GM21723 (cell line): ENCODE data around the gene STON2.
A peak's percentile ranks its signal among the peaks of the same experiment; 100 is the strongest.

Source experiments
- ATAC-seq: cut with Tn5 transposase; IDR thresholded peaks from one replicate; pipeline ENCODE4 v1.9.1; 2021; ENCODE audit warnings: mild to moderate bottlenecking, moderate library complexity; ENCODE audit not compliant: unreplicated experiment

Gene STON2

DNA sequence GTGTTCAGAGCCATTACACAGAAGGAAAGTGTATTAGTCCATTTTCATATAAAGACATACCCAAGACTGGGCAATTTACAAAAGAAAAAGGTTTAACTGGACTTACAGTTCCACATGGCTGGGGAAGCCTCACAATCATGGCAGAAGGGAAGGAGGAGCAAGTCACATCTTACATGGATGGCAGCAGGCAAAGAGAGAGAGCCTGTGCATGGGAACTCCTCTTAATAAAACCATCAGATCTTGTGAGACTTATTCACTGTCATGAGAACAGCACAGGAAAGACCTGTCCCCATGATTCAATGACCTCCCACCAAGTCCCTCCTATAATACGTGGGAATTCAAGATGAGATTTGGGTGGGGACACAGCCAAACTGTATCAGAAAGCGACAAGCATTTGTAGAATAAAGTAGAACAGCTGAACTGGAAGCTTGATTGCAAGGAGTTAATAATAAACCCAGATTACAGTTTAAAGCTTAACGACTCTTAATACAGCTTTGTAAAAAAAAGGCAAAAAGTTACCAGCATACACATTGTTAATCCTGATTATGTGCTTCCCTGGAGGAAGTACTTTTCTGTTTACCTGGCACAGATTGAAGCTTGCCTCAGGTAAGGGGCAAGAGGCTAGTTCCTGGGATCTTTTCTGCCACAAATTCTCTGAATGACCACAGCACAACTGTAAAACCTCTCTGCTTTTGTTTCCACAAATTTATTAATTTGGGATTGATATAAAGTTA, 18.1 kb upstream of the STON2 start:
- no peak for ATAC-seq

DNA sequence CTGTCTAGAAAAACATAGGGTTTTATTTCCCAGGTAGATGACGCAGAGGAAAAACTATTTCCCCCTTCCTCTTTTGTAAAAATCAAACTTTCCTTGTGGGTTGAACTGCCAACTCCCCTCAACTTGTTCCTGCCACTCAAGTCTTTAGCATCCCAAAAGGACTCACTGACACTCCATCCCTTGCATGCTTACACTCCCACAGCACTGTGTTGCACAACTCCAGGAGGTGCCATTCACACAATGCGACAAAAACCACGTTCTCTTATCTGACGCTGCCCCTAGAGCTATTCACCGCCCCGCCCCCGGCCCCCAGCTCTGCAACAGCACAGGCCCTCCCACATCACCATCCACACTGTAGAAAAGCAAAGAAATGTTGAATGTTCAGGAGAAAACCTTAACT, 16.9 kb upstream of the STON2 start:
- ATAC-seq = no peak

DNA sequence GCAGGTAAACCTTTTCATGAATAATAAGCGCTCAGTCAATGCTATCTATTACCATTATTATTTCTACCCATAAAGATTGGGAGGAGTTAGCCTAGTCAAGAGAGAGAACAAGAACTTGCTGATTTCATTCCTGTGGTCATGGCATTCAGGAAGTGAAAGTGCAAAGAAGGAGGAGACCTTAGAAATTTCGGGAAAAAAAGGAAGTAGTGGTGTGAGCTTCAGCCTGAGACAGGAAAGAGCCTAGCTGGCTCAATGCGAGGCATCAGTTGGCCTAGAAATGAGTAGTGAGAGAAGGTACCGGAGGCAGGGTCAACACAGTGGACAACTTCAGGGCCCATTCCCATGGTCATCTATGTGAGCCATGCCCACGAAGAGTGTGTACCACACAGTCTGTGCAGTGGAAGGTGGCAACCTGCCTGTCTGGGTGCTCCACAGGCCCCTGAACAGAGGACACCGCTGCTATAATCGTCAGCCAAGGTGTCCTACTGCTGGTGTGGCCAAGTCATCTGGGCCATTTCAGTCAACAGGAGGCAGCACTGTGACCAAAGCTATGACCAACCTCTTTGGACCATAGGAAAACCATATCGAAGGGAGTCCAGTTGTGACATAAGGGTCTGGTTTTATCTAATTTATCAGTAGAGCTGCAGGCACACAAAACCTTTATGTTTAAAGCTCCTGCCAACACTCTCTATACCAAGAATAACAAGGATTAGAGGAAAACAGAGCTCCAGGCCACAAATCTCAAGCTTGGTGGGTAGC, 16.2 kb upstream of the STON2 start:
- no peak for ATAC-seq

DNA sequence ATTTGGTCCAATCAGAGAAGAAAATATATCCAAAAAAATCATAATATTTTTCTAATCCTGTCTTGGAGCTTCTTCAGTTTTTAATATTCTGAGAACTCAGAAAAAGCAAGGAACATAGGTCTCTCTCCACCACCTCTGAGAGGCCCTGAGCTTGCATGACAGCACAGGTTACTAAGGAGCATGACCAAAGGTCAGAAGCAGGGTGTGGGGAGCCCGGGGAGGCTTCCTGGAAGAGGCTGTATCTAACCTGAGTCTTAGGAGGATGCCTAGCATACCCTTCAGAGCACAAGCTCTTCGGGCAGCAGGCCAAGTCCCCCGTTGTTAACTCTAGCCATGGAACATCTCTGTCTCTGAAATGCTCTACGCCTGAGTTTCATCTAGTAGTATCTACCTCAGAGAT, 15.7 kb upstream of the STON2 start:
- no peak for ATAC-seq

DNA sequence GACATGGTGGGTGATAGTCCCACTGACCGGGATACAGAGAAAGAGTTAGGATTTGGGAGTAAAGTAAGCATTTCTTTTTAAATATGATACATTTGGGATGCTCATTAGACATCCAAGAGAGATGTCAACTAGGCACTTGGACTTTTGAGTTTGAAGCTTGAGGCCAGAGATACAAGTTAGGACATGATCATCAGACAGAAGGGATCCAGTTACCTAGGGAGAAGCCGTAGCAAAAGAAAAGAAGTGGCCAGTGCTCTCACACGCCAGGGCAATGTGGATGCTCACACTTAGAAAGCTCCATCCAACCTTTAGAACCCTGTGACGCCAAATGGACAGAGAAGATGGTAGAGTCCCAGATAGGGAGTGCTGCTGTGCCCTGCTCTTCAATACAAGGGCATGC, 14.0 kb upstream of the STON2 start:
- ATAC-seq = no peak

DNA sequence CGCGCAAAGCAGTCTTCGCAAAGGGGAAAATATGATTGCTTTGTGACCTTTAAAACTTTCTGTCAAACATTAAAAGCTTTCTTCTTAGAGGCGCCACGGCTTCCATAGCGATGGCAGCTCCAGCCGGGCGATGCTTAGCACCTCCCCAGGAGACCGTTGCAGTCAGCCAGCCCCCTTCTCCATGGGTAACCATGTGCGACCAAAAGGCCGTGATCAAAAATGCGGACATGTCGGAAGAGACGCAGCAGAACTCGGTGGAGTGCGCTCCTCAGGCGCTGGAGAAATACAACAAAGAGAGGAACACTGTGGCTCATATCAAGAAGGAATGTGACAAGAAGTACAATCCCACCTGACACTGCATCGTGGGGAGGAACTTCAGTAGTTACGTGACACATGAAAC, 12.7 kb upstream of the STON2 start:
- no peak for ATAC-seq

DNA sequence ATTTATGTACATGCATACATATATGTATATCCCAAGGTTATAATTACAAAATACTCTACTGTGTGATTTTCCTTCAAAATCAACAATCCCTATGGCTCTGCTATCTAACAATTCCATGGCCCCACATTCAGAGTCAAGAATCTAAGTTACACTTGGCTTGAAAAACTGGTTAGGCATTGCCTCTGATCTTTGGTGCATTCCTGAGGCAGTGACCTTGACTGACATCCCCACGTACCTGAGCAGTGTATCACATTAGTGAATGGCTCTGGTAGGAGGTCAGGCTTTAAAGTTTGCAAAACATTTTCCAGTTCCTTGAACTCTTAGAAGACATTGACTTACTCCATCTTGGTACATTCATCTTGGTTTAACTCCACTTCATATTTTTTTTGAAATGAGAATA, 8.5 kb upstream of the STON2 start:
- no peak for ATAC-seq

DNA sequence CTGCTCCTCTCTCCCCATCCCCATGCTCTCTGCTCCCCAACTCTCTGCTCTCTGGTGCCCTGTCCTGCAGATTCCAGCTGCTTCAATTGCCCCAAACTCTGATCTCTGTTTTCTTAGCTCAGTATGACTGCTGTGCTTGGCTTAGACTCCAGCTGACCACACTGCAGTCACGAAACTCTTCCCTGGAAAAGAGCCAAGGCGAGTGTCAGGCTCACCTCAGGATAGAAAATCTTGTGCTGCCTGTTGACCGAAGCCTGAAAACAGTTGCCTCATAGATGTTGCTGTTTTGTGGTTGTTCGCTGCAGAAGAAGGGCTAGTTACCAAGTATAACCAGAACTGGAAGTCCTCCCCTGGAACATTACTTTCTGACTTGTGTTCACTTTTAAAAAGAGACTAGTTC, 6.7 kb upstream of the STON2 start:
- ATAC-seq = no peak

DNA sequence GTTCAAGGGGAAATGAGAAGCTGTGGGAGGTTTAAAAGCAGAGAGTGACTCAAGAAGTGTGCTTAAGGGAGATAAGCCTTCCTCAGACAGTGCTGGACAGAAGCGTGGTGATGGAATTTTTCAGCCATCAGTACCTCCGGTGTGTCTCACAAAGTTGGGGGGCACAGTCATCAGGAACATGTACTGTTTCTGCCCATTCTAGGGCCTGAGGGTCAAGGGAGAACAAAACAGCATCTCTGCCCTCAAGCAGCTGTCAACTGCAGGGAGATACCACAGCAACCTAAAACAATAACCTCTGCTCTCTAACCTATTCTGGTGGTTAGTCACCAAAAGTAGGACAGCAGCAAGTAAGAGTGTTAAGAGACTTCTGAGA, 2.0 kb upstream of the STON2 start:
- peak; percentile 41 for ATAC-seq

DNA sequence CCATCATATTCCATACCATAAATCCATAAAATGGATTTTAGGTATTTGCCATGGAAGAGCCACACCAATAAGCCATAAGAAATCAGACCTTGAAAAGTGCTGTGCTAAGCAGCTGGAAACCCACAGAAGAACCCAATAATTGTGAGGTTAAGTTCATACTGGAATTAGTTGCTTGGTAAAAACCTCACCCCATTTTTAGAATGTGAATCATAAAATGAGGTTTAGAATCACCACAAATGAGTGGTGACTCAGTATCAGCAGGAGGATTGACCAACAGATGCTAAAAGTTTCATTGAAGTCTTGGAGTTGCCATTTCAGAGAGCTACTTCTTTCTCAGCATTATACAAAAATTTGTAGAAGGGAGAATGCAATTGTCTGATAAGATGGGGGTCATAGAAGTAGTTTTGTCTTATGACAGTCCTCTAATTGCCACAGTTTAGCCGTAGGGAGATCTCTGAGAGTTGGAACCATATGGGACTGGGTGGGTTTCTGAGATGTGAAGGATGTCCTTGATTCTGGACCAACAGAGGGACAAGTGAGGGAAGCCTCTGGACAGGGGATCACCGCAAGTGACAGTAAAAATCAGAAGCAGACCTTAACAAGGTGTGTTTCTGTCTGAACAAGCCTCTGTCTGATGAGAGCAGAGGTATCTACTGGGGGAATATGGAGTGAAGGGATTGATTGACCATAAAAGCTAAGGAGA, 1.4 kb upstream of the STON2 start:
- ATAC-seq = peak; percentile 67

DNA sequence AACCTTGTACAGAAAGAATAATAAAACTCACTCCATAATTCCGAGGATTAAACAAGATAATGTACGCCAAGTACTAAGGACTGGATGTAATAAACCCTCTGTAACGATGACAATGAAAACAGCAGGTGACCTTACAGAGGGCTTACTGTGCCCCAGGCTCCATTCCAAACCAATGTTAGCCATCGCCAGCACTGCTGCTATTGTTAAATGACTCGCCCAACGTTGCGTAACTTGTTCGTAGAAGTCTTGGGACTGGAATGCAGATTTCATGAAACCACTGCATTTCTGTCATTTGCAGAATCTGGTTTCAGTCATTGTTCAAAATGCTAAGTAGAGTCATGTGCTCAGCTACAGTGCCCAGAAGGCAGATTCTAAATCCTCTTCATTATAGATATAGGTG, 728 bp upstream of the STON2 start:
- ATAC-seq = no peak

DNA sequence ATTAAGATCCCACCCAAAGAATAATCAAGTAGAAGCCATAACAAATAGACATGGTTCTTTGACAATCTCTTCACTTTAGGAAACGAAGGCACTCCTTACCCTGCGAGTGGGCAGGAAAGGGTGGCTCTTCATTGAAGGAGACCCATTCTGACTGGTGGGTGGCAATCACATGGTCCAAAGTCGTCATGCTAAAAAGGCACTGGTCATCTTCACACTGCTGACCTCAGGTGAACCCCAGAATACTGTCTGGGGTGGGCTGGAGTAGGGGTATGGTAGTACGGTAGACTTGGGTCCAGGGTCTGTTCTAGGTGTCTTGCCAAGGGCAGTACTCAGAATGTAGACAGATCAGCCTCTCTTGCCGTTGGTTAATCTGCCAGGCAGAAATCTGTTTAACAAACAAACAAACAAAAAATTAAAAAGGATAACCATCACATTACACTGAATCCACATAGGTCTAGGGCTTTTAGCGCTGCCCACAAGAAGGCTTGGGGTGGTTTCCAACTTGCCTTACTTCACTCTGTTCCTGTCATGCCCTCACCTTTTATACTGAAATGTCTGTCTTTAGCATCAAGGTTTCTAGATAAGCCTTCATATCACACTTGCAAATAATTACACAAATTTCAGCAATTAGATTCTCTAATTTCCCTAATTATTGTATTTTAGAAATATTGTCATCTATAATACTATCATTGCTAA, 1.8 kb downstream of the STON2 start:
- ATAC-seq = no peak

DNA sequence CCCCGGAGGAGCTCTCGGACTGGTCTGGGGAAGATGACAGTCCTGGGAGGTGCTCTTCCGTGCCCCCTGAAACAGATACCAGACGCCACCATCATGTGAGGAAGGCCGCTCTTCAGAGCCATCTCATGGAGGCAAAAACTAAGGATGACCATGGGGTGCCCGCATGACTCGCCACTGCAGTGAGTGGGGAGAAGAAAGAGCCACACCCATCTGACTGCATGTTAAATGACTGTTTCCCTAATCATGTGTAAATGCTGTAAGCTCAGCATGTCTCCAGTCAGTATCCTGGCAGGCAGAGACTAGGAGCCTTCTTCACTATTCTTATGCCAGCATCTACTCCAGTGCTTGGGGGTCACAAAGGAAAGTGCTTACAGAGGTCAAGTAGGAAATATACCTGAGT, 4.0 kb downstream of the STON2 start:
- ATAC-seq = no peak

DNA sequence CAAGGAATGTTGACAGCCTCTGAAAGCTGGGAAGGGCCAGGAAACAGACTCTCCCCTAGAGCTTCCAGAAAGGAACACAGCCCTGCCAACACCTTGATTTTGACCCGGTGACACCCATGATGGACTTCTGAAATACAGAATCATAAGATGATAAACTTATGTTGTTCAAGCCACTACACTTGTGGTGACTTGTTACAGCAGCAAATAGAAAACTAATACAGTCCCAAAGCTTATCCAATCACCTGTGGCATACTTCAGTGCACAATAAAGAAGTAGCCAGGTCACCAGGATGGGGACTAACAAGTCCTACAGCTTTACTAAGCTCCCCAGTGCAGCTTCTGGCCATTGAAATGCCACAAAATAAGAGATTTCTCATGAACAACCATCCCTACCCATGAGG, 5.4 kb downstream of the STON2 start:
- ATAC-seq = no peak

DNA sequence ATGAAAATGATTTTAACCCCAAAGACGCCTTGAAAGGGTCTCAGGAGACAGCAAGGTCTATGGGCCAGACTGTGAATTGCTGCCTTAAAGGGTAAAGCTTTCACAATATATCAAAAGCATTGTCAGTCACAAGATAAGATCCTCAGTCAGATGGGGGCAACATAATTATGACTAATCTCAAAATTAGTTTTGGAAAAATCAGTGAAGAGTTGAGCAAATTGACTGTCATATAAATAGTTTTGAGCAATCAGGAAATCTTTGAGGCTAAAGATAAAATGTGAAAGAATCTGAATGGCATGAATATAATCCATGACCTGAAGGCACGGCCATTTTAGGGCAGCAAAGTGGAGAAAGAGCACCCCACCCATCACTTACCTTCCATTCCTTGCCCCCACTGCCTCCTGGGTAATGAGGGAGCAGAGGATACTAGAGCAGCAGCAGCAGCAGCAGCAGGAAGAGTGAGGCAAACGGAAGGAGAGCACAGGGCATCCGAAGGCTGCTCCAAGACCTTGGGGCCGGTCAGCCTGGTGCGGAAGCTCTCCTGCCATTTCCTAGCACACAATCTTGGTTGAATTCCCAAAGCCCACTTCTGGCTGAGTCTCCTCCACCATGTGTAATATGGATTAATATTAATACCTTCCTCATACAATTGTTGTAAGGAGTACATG, 7.0 kb downstream of the STON2 start:
- no peak for ATAC-seq

DNA sequence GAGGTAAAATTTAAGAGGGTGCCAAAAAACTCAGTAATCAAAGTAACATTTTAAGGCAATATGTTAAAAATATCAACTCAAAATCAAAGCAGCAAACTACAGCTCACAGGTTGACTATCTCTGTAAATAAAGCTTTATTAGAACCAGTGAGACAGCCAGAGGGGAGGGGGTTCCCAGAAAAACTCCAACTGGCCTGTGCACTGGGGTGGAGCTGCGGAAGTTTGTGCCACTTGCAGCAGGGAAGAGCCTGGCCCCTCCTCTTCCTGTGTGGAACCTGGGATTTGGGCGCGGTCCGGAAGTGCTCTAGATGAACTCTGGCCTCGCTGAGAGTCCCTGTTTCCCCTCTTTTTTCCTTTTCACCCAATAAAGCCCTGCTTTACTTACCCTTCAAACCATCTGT, 8.1 kb downstream of the STON2 start:
- no peak for ATAC-seq

DNA sequence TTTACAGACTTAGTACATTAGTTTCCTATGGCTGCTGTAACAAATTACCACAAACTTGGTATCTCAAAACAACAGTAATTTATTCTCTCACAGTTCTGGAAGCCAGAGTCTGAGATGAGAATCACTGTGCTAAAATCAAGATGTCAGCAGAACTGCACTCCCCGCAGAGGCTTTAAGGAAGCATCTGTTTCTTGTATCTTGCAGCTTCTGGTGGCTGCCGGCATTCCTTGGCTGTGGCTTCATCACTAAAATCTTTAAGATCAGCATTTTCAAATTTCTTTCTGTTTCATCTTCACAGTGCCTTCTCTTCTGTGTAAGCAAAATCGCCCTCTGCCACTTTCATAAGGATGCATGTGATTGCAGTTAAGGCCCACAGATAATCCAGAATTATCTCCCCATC, 9.4 kb downstream of the STON2 start:
- ATAC-seq = no peak

DNA sequence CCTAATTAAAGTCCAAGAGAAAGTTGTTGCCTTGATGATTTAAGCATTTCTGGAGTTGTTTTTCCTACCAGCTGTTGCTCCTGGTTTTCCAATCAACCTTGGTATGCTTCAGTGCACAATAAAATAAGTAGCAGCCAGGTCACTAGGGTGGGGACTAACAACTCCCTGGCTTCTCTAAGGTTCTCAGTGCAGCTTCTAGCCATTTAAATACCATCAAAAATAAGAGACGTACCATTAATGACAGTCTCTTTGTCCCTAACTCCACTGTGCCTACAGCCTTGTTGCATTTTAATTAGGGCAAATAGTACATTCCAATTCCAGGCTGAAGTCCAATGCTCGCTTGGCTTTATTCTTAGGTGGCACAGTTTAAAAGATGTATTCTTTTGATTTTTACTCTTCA, 11.8 kb downstream of the STON2 start:
- ATAC-seq = no peak

DNA sequence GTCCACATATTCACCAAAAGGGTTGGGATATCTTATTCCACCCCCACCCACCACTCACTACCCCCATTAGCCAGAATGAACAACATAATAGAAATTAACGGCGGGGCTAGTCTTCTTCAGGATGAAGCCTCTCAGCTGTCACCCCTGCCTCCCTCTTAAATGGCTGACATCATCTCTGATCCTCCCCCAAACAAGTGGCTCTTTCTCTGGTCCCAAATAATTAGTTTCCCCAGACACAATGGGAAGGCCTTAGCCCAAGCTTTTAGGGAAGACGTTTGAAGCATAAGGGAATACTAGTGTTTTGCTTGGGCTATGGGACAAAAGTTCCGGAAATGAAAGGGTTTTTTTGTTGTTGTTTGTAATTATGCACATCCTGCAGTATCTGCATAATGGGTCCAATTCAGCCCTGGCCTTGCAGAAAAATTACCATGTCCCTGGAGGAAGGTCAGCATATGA, 13.8 kb downstream of the STON2 start:
- no peak for ATAC-seq

DNA sequence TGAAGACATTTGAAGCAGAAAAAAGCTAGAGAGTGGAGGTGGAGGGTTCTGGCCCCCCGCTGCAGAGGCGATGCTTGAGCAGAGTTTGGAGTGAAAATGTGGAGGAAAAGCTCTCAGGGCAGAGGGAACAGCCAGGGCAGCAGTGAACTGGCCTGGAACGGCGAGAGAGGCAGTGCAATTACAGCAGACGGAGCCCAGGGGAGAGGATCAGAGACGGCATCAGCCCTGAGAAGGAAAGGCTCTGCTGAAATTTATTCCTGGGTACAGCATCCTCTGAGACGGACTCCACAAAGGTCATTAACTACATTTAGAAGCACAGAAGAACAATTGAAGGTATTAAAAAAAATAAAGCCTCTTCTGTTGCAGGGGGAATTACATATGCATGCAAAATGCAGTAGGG, 14.2 kb downstream of the STON2 start:
- no peak for ATAC-seq

DNA sequence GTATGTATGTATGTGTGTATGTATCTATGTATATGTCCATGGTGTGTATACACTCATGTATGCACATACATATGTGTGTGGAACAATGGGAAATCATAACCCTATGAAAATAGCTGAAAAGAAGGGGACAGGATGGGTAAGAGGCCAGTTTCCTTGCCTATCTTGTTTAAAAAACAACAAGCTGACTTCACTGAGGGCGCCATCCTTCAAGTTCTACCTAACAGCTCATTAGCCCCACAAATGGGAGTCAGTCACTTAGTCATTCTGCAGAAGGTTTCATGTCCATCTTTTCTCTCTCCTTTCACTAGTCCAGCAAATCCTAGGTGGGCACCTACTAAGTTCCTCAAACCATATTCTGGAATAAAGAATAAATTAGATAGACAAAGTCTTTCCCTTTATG, 14.7 kb downstream of the STON2 start:
- no peak for ATAC-seq
